Measurements from ENCODE around the gene ZNF536. TPM values are rescaled to one million over a fixed set of nuclear protein-coding genes. Genes with fewer than 3 reads are reported as not detected.

Gene ZNF536
- total RNA-seq, 3 donors from 2014 or later = 1.3 to 7.3 (median 1.3) TPM

DNA sequence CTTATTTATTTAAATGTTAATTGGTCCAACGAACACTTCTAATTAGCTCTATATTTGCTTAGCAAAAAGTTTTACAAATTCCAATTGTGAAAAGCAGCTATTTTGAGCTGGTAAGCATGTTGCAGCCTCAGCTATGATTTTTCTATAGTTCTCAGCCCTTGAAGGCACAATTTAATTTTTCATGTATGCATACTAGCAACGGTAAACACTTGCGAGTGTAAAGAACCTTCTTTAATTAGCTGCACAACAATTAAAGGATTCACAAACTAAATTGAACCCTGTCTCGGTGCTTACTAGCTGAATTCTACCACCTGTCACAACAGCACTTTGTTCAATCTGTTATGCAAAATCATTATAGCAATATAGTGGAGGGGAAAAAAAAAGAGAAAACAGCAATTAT lies 29.8 kb downstream of the ZNF536 start:
- ATAC-seq = no peak
- no peaks in the 10 kb centered on the region for H3K4me1 ChIP-seq (ENCODE audit: low read depth)
- DNase-seq = no peak

DNA sequence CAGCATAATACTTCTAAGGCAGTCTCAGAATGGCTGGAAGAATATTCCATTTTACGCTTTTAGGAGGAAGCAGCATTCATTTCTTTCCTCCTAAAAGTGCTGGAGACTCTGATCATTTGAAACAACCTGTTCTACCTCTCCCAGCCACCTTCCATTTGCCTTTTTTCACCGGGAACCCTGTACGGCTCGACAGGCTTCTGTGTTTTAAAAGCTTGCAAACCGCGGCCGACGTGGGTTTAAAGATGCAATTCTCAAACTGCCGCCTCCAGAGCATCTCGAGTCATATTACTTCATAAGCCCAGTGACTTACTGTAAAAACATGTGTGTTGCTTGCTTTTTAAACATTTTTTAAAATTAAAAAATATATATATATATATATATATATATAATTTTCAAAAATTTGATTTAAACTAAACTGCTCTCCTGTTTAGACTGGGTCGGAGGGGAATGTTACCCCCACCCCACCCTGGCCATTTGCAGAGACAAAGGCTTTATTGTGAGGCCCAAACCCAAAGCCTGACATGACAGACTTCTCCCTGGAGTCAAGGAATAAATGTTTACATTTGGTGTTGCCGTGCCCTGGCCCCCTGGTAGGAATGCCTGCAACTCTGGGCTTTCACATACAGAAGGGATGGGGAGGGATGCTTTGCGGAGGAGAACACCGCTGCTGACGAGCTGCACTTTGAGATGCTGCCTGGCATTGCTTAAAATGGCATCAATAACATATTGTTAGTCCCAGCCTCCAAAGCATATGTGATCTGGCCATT lies 30.4 kb downstream of the ZNF536 start:
- H3K4me1 ChIP-seq (ENCODE audit: low read depth) = no peaks in the 10 kb centered on the region
- TF ChIP-seq, protein P1, sequence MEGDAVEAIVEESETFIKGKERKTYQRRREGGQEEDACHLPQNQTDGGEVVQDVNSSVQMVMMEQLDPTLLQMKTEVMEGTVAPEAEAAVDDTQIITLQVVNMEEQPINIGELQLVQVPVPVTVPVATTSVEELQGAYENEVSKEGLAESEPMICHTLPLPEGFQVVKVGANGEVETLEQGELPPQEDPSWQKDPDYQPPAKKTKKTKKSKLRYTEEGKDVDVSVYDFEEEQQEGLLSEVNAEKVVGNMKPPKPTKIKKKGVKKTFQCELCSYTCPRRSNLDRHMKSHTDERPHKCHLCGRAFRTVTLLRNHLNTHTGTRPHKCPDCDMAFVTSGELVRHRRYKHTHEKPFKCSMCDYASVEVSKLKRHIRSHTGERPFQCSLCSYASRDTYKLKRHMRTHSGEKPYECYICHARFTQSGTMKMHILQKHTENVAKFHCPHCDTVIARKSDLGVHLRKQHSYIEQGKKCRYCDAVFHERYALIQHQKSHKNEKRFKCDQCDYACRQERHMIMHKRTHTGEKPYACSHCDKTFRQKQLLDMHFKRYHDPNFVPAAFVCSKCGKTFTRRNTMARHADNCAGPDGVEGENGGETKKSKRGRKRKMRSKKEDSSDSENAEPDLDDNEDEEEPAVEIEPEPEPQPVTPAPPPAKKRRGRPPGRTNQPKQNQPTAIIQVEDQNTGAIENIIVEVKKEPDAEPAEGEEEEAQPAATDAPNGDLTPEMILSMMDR (IDR thresholded peaks at IDR 0.05) = no peak

More for the DNA sequence above, 29.8 kb downstream of the ZNF536 start:
- Histone ChIP-seq H3K36me3 (ENCODE audit: low read depth) (no peaks in the 10 kb centered on the region), H3K4me3 (no peak overlapping the region), H3K9me3 (no peaks in the 10 kb centered on the region)
- intact Hi-C loops (cut with DNase I, micrococcal nuclease) = no loop called here
- TF ChIP-seq, protein P1 (IDR thresholded peaks at IDR 0.05) = no peak

DNA sequence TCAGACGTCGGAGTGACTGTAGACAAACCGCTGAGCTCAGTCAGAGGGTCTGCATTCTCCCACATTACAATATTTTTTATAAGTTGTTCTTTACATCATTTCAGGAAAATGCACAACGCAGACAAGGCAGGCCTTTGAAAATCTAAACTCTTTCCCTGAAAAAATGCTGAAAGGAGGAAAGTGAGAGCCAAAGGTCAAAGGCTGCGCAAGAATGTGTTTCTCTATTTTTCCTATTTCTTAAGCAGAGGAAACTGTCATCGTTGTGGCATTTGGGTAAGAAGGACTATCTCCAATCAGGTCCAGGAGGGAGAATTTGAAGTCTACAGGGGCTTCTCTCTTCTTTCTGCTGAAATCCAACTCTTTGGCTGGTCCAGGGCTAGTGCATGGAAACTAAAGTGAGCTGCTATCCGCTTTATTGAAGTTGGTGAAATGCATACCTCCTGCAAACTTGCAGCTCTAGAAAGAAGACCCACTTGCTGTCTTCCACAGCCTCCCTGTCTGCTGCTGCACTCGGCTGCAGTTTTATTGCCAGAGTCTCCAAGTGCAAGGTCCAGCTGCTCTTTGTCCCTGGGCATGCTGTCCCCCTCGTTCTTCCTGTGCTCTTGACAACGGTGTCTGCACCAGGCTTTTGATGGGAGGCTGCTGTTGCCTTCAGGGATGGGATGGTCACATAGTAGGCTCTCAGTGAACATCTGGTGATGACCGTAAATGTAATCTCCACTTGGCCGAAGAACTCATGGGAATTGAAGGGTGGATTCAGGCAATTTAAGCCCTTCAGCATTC lies 31.2 kb downstream of the ZNF536 start:
- DNase-seq (no peak), ATAC-seq (no peak)
- Histone ChIP-seq H3K4me1 (ENCODE audit: low read depth) (no peaks in the 10 kb centered on the region), H3K9me3 (no peaks in the 10 kb centered on the region), H3K4me3 (no peak overlapping the region), H3K36me3 (ENCODE audit: low read depth) (no peaks in the 10 kb centered on the region)
- intact Hi-C loops (cut with DNase I, micrococcal nuclease) = no loop called here
- TF ChIP-seq, protein P1 (IDR thresholded peaks at IDR 0.05) = no peak

More for the DNA sequence above, 30.4 kb downstream of the ZNF536 start:
- Histone ChIP-seq H3K9me3 (no peaks in the 10 kb centered on the region), H3K4me3 (no peak overlapping the region), H3K36me3 (ENCODE audit: low read depth) (no peaks in the 10 kb centered on the region)
- no peak for ATAC-seq
- intact Hi-C loops (cut with DNase I, micrococcal nuclease) = no loop called here
- no peak for DNase-seq

DNA sequence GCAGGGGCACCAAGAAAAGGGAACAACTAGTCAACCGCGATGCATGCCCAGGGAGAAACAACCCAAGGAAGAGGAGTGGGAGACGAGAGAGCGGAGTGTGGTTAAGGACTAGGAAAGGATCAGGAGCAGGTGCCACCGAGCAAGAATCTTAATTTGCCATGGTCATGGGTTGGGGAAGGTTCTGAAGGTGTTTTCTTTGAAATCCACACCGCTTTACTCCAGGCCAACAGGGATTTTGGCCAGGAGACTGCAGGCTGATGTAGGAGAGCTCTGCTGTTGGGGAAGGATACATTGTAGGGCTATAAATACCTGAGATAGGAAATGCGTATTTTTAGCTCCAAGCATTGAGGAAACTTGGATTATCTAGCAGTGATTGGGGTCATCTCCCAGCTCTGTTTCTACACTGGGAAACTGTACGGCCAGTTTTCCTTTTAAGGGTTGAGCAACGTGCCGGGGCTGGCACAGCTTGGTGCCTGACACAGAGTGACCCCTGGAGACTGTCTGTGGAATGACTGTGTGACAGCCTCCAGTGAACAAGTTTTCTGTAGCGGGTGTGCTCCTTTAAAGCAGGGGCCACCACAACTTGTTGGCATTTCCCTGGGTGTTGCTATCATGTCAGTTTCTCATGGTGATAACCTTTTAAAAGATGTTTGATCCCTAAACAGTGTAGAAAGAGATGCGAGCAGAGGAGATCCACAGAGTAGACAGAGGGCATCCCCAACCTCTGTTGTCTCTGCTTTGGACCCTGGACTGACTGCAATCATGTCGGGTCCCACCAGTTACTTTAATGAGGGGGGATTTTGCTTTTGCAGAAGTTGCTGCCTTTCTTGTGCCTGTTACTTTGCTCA lies 34.3 kb downstream of the ZNF536 start:
- TF ChIP-seq, protein P1 (IDR thresholded peaks at IDR 0.05) = no peak
- Histone ChIP-seq H3K9me3 (no peaks in the 10 kb centered on the region), H3K4me1 (ENCODE audit: low read depth) (no peaks in the 10 kb centered on the region), H3K36me3 (ENCODE audit: low read depth) (no peaks in the 10 kb centered on the region), H3K4me3 (no peak overlapping the region)
- ATAC-seq = peak; percentile 40
- peak in 1 of 3 donors; percentile 31 for DNase-seq
- intact Hi-C loops (cut with DNase I, micrococcal nuclease) = no loop called here

DNA sequence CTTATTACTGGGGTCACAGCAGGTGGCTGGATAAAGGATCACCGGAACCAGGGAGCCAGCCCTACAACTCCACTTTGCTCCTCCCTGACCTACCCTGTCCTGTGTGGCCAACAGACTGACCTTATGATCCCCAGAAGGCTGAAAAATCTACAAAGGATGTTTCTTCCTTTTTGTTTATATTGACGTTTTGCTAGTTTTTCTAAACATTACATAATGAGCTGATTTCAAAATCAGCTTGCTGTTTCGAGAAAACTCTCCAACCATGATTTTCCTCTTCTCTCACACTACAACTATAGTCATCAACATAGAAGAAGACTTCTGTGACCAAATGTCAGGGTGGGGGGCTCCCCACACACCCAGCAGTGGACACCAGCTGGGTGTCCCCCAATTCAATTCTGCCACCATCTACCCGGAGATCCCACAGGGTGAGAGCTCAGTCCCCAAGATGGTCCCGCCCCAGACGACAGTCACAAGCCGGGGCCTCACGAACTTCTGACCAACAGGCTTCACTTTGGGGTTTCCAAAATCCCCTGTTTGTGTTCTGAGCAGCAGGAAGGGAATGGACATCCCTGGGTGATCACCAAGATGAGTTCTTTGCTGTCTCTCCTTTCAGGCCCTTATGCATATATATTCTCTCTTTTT lies 35.0 kb downstream of the ZNF536 start:
- H3K36me3 ChIP-seq (ENCODE audit: low read depth) = no peaks in the 10 kb centered on the region
- no peak for DNase-seq
- no peak overlapping the region for H3K4me3 ChIP-seq
- TF ChIP-seq, protein P1 (IDR thresholded peaks at IDR 0.05) = no peak
- intact Hi-C loops (cut with DNase I, micrococcal nuclease) = no loop called here
- no peaks in the 10 kb centered on the region for H3K4me1 ChIP-seq (ENCODE audit: low read depth)
- no peak for ATAC-seq
- no peaks in the 10 kb centered on the region for H3K9me3 ChIP-seq

Measured in mucosa of descending colon (tissue), 3 donors.